ENCODE results near the gene PCGF1.

GRCh38 chr2:74528600-74529356 lies 21.3 kb upstream of the PCGF1 start:
- TF ChIP-seq CTCF (IDR thresholded peaks at IDR 0.05) (no peak), POLR2A (IDR thresholded peaks at IDR 0.05) (no peak)
